ENCODE measurements around the gene PLEKHA7. TPM values are rescaled to one million over a fixed set of nuclear protein-coding genes. Genes with fewer than 3 reads are reported as not detected.

PLEKHA7 gene
- total RNA-seq, 1 donor from 2014 or later = 18.2 TPM

DNA sequence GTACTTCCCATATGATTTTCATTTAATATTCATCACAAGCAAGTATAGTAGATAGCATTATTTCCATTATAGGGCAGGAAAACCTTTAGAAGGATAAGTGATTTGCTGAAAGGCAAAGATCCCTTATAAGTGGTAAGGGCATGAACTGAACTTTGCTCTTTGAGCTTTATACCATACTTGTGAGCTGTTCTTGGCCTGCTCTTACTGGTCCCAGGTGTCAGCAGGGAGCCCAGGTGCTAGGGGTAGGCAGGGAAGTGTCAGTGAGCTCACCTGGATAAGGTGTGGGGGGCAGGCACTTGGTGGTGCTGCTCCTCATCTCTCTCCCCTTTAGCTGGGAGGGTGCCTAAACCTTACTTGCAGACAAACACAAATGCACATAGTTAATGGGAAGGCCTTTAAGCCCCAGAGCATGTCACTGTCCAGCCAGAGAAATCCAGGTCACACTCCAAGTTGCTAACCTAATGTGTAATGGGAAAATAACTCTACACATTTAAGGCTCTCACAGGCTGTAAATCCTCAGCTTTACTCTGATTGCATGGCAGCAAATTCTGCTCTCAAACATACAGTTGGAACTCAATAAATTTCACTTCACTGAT is 114.4 kb downstream of the PLEKHA7 start:
- peaks cover 27% of the 10 kb centered on the region for H3K27me3 Mint-ChIP-seq (ENCODE audit: low read depth)

DNA sequence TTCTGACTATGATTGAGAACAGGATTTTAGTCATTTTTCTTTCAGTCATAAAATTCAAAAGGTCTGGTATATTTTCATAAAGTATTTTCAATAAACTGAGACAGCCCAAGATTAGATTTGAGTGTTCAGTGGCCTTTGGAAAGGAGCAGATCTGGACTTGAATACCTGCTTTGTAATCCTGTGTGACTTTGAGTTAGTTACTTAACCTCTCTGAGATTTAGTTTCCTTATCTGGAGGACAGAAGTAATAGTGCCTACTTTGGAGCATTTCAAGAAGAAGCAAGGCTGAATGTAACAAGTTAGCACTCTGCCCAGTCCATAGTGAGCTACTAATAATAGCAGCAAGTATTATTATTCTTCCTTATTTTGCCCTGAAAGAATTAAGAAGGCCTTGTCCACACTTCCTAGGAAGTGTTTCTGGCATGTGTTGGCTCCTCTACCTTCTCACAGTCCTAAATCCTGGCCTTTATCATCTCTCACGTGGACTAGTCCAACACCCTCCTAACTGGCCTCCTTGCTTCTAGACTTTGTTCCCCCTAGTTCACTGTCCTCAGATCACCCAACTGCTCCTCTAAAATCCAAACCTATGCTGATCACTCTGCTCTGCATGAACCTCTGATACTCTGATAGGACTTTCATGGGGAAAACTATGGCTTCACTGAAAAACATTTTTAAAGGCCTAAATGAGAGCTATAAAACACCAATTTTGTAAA is 115.8 kb downstream of the PLEKHA7 start:
- Mint-ChIP-seq H3K36me3 (ENCODE audit: low read depth) (no peaks in the 10 kb centered on the region), H3K4me3 (no peak overlapping the region), H3K27ac (ENCODE audit: unreplicated experiment) (no peak overlapping the region), H3K4me1 (peaks cover 32% of the 10 kb centered on the region), H3K9me3 (no peaks in the 10 kb centered on the region), H3K27me3 (ENCODE audit: low read depth) (peaks cover 33% of the 10 kb centered on the region)
- no peak for DNase-seq (ENCODE audit: low read depth, low spot score)
- TF ChIP-seq, protein P1, sequence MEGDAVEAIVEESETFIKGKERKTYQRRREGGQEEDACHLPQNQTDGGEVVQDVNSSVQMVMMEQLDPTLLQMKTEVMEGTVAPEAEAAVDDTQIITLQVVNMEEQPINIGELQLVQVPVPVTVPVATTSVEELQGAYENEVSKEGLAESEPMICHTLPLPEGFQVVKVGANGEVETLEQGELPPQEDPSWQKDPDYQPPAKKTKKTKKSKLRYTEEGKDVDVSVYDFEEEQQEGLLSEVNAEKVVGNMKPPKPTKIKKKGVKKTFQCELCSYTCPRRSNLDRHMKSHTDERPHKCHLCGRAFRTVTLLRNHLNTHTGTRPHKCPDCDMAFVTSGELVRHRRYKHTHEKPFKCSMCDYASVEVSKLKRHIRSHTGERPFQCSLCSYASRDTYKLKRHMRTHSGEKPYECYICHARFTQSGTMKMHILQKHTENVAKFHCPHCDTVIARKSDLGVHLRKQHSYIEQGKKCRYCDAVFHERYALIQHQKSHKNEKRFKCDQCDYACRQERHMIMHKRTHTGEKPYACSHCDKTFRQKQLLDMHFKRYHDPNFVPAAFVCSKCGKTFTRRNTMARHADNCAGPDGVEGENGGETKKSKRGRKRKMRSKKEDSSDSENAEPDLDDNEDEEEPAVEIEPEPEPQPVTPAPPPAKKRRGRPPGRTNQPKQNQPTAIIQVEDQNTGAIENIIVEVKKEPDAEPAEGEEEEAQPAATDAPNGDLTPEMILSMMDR (conservative IDR thresholded peaks at IDR 0.05) = no peak

More for the DNA sequence above, 114.4 kb downstream of the PLEKHA7 start:
- no peak overlapping the region for H3K4me3 Mint-ChIP-seq
- no peak overlapping the region for H3K27ac Mint-ChIP-seq (ENCODE audit: unreplicated experiment)
- TF ChIP-seq, protein P1 (conservative IDR thresholded peaks at IDR 0.05) = no peak
- H3K9me3 Mint-ChIP-seq = no peaks in the 10 kb centered on the region
- no peak for DNase-seq (ENCODE audit: low read depth, low spot score)
- H3K36me3 Mint-ChIP-seq (ENCODE audit: low read depth) = no peaks in the 10 kb centered on the region
- peaks cover 32% of the 10 kb centered on the region for H3K4me1 Mint-ChIP-seq

DNA sequence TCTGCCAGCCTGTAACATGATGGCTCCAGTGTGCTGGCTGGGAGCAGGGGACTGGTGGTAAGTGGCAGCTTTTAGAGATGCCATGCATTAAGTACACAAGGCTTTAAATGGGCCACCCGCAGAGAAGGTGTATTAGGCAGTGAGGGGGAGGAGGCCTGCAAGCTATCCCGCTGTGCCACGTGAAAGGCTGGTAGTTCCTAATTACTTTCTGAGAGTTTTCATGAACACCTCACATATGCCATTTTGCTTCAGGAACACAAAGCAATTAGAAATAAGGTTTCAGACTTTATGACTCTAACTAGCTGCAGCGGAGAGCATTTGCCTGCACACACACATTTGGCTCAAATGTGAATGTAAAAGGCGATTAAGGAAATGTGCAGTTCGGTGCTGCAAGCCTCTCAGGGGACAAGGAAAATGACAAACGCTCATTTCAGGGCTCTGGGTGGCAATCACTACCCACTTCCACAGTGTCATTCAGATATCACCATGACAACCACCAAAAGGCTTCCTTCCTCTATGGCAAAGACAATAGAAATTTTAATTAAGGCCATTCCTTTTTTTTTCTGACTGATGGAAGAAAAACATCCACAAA is 116.6 kb downstream of the PLEKHA7 start:
- no peaks in the 10 kb centered on the region for H3K9me3 Mint-ChIP-seq
- no peak overlapping the region for H3K27ac Mint-ChIP-seq (ENCODE audit: unreplicated experiment)
- TF ChIP-seq, protein P1 (conservative IDR thresholded peaks at IDR 0.05) = no peak
- no peak overlapping the region for H3K4me3 Mint-ChIP-seq
- peaks cover 32% of the 10 kb centered on the region for H3K4me1 Mint-ChIP-seq
- H3K27me3 Mint-ChIP-seq (ENCODE audit: low read depth) = peaks cover 33% of the 10 kb centered on the region
- H3K36me3 Mint-ChIP-seq (ENCODE audit: low read depth) = no peaks in the 10 kb centered on the region
- DNase-seq (ENCODE audit: low read depth, low spot score) = no peak

DNA sequence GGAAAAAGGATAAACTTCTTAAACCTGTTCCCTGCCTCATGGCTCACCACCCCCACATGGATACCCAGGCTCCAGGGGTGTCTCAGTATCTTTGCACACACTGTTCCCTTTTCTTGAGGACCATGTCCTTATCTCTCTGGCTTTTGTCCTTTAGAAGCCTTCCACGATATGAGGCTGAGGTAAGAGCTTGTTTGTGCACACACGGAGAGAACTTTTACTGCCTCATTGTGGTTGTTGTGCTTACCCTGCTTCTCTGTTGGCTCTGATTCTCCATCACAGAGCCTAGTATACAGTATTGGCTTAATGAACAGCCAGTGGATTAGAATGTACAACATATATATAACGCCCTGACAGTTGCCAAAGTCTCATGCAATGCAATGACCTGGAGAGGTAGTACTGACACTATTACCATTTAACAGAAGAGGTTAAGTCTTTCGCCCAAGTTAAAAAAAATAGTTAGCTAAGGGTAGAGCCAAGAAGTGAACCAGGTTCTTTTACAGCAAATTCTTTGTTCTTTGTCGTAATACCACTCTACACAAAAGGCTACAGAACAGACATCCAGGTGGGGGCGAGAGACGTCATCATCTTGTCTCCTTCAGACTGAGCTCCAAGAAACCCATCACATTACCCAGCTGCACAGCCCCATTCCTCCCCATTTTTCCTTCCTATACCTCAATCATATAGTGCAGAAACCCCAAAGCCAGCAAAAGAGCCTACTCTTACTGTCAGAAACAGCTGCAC is 117.3 kb downstream of the PLEKHA7 start:
- no peak overlapping the region for H3K4me3 Mint-ChIP-seq
- no peaks in the 10 kb centered on the region for H3K36me3 Mint-ChIP-seq (ENCODE audit: low read depth)
- H3K27me3 Mint-ChIP-seq (ENCODE audit: low read depth) = peaks cover 33% of the 10 kb centered on the region
- H3K9me3 Mint-ChIP-seq = no peaks in the 10 kb centered on the region
- peaks cover 32% of the 10 kb centered on the region for H3K4me1 Mint-ChIP-seq
- no peak overlapping the region for H3K27ac Mint-ChIP-seq (ENCODE audit: unreplicated experiment)
- no peak for DNase-seq (ENCODE audit: low read depth, low spot score)
- TF ChIP-seq, protein P1 (conservative IDR thresholded peaks at IDR 0.05) = no peak

DNA sequence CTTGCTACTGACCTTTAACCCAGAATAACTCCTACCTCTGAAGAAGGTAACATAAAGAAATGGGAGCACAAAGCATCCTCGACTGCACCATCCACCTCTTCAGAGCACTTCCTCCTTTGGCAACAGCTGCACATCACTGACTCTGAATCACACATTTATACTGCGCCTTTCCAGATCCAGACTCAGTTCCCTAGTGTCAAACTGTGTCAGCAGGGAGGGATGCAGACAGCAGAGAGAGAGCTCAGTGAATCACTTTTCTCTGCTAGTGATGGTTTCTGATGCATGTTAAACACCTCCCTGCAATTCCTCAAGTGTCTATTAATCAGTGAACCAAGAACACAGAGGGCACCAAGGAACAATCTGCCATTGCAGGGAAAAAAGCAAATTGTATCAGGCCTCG is 118.9 kb downstream of the PLEKHA7 start:
- Mint-ChIP-seq H3K4me3 (no peak overlapping the region), H3K4me1 (peaks cover 32% of the 10 kb centered on the region), H3K36me3 (ENCODE audit: low read depth) (peaks cover under 1% of the 10 kb centered on the region), H3K9me3 (peaks cover under 1% of the 10 kb centered on the region), H3K27me3 (ENCODE audit: low read depth) (peaks cover 33% of the 10 kb centered on the region), H3K27ac (ENCODE audit: unreplicated experiment) (no peak overlapping the region)
- no peak for DNase-seq (ENCODE audit: low read depth, low spot score)
- TF ChIP-seq, protein P1 (conservative IDR thresholded peaks at IDR 0.05) = no peak
